Right atrium auricular region (tissue), 2 donors: ENCODE measurements around the gene TNFRSF11A. TPM values are rescaled to one million over a fixed set of nuclear protein-coding genes. Genes with fewer than 3 reads are reported as not detected.
A peak's percentile ranks its signal among the peaks of the same experiment; 100 is the strongest.

Source experiments
- DNase-seq: peaks from one replicate; pipeline ENCODE4 v3.0.0-alpha.2; 2019; ENCODE audit warnings: low spot score
- H3K27ac ChIP-seq, 2 donors: fragments of 200-600 bp; sonication (generic); 1 replicate in 1 of 2; 2 replicates in 1 of 2; pipeline ENCODE4 v1.5.1; 2016 to 2019
- H3K27me3 ChIP-seq, 2 donors: fragments of 200-600 bp; sonication (generic); one replicate each; pipeline versions ENCODE4 v1.5.1 to v1.6.0; 2017 to 2019
- H3K36me3 ChIP-seq: fragments of 200-600 bp; sonication (generic); one replicate; pipeline ENCODE4 v1.5.1; 2016
- H3K4me1 ChIP-seq, 2 donors: fragments of 200-600 bp; sonication (generic); one replicate each; pipeline versions ENCODE4 v1.5.1 to v1.6.0; 2017 to 2019
- H3K4me3 ChIP-seq, 2 donors: fragments of 200-600 bp; sonication (generic); 1 replicate in 1 of 2; 2 replicates in 1 of 2; pipeline ENCODE4 v1.5.1; 2017 to 2019; ENCODE audit warnings: mild to moderate bottlenecking in 1 of 2, moderate library complexity in 1 of 2
- H3K9me3 ChIP-seq, 2 donors: fragments of 200-600 bp; sonication (generic); one replicate each; pipeline ENCODE4 v1.5.1; 2019
- total RNA-seq, 2 donors: library from RNA; depleted of rRNA; stranded (reverse); fragments of >200 nt; gene quantifications; one replicate each; pipeline ENCODE4 v1.1.0, GENCODE V29; 2016
- TF ChIP-seq, protein P1 (sequence below), 2 donors: fragments of 200-600 bp; sonication (generic); IDR thresholded peaks; one replicate each; pipeline ENCODE4 v1.5.1; 2019; ENCODE audit warnings: antibody characterized with exemption in 2 of 2

Gene TNFRSF11A
- total RNA-seq, 2 donors from 2014 or later, result 0.56 to 1.8 TPM

DNA sequence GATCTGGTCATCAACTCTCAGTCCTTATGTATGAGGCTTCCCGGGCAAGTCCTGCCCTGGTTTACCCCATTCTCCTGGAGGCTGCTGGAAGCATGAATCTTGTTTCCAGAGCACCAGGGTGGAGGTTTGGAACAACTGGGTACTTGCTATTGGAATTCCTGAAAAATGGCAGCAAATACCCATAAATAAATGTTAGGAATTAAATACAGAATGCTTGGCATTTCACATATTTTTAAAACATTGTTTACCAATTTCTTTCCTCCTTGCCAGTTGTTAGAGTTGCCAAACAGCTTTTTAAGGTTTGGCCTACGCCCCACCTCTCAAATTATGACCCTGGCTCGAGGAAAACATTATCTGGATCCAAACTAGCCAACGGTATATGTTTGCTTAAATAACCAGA, 107.1 kb downstream of the TNFRSF11A start:
- no peak overlapping the region for H3K27ac ChIP-seq
- TF ChIP-seq, protein P1, sequence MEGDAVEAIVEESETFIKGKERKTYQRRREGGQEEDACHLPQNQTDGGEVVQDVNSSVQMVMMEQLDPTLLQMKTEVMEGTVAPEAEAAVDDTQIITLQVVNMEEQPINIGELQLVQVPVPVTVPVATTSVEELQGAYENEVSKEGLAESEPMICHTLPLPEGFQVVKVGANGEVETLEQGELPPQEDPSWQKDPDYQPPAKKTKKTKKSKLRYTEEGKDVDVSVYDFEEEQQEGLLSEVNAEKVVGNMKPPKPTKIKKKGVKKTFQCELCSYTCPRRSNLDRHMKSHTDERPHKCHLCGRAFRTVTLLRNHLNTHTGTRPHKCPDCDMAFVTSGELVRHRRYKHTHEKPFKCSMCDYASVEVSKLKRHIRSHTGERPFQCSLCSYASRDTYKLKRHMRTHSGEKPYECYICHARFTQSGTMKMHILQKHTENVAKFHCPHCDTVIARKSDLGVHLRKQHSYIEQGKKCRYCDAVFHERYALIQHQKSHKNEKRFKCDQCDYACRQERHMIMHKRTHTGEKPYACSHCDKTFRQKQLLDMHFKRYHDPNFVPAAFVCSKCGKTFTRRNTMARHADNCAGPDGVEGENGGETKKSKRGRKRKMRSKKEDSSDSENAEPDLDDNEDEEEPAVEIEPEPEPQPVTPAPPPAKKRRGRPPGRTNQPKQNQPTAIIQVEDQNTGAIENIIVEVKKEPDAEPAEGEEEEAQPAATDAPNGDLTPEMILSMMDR (IDR thresholded peaks at IDR 0.05), result no peak
- peak; percentile 40 for DNase-seq
- no peak overlapping the region for H3K4me3 ChIP-seq
- peaks cover 0 to 5% of the 10 kb centered on the region in 2 donors for H3K9me3 ChIP-seq
- H3K36me3 ChIP-seq, result no peaks in the 10 kb centered on the region
- H3K27me3 ChIP-seq, result no peaks in the 10 kb centered on the region
- H3K4me1 ChIP-seq, result peaks cover 0 to 16% of the 10 kb centered on the region in 2 donors

DNA sequence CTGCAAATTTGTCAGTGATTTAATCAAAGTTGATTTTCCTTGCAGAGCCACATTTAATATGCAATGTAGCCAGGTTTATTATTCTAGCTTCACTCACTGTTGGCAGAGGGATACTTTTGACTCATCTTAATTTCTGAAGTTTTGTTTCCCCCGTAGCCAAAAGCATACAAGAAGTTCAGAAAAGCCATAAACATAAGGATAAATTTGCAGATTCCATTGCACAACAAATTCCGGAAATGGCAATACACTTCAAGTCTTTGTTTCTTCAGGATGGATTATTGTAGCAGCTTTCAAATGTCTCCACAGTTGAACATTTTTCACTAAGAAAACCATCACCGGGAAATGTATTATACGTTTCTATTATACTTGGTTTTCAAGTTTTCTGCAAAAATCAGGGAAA, 109.7 kb downstream of the TNFRSF11A start:
- TF ChIP-seq, protein P1 (IDR thresholded peaks at IDR 0.05), result no peak
- Histone ChIP-seq H3K27ac (no peak overlapping the region), H3K9me3 (peaks cover 0 to under 1% of the 10 kb centered on the region in 2 donors), H3K4me3 (no peak overlapping the region), H3K36me3 (no peaks in the 10 kb centered on the region), H3K4me1 (peaks cover 0 to 35% of the 10 kb centered on the region in 2 donors), H3K27me3 (no peaks in the 10 kb centered on the region)
- DNase-seq, result no peak

DNA sequence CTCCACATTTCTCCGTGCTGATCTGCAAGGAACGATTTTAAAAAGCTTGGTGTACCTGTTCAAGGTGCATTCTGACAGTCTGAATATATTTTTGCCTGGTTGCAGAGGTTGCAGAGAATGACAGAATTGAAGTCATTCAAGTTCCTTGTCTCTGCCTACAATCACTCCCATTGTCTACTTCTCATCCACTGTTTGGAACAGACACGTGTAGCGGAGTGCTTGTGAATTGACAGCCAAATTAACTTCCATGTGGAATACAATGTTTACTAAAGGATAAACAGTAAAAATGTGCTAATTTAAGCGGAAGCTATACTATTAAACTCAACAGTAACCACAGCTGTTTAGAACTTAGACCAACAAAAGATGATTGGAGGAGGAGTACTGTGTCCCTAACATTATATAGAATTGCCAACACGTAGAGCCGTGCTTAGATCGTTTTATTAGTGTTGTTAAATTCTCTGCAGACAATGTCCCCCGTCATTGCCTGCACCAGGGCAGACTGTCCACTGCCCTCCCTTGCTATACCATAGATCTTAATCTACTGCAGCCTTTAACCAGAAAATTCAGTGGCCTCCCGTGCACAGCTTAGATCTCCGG, 110.4 kb downstream of the TNFRSF11A start:
- DNase-seq, result peak; percentile 42
- TF ChIP-seq, protein P1 (IDR thresholded peaks at IDR 0.05), result no peak
- H3K27ac ChIP-seq, result peak overlapping the region; percentile 76 to 82

DNA sequence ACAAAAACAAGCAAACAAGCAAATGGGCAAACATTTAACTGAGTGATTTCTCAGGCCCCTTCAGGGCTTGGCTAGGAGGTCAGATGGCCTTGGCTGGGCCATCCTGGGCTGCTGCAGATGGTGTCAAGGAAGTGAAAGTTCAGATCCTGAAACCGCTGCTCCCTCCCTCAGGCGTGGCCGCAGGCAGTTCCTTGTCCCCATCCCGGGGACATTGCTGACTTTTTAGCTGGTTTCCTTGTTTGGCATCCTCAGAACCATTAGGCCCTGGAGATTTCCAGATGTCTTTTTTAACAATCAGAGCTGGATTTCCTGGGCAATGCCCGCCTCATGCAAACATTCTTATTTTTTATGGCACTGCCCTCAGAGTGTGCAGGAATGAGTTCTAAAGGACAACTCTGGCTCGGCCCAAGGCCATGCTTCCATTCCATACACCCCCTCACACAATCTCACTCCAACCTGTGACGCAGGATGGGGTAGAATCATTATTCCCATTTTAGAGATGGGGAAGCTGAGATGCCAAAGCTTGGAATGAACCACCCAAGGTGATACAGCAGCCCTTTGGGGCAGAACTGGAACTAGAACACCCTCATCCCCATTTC, 111.6 kb downstream of the TNFRSF11A start:
- DNase-seq, result peak; percentile 68
- Histone ChIP-seq H3K27me3 (no peaks in the 10 kb centered on the region), H3K27ac (peak overlapping the region; percentile 76 to 82), H3K9me3 (no peaks in the 10 kb centered on the region), H3K4me1 (peaks cover 0 to 35% of the 10 kb centered on the region in 2 donors), H3K36me3 (no peaks in the 10 kb centered on the region), H3K4me3 (no peak overlapping the region)
- TF ChIP-seq, protein P1 (IDR thresholded peaks at IDR 0.05), result no peak

More for the DNA sequence above, 110.4 kb downstream of the TNFRSF11A start:
- Histone ChIP-seq H3K4me3 (no peak overlapping the region), H3K27me3 (no peaks in the 10 kb centered on the region), H3K9me3 (no peaks in the 10 kb centered on the region), H3K4me1 (peaks cover 0 to 35% of the 10 kb centered on the region in 2 donors), H3K36me3 (no peaks in the 10 kb centered on the region)

DNA sequence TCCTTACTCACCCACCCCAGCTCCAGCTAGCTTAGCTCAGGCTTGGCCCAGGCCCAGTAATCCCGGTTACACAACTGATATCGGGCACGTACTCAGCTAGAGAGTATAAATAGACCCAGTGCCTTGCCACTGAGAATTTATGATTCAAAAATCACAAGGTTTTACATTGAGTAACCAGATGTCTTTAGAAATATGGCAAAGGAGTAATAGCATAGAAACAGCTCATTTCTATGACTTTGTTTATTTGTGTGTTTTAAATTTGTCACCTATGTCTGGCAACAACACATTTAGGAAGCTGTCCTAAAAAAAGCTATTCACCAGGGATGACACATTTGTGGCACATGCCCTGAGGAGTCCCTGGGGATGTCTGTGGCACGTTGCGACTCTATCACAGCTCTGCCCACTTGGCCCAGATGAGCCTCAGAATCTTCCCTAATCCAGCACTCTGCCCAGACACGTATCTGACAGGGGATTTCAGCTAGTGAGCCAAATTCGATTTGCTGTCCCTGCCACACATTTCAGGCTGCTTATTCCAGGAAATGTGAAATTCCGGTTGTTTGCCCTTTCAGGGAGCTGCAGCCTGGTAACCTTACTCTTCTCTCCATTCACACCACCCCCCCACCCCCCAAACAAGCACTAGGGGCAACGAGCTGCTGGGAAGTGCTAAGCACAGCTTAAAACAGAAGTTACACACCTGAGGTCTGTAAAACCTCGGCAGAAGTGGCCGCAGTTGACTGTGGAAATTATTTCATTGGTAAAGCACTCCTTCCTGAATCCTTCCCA, 112.3 kb downstream of the TNFRSF11A start:
- H3K27me3 ChIP-seq, result no peaks in the 10 kb centered on the region
- peaks cover 0 to 35% of the 10 kb centered on the region in 2 donors for H3K4me1 ChIP-seq
- H3K9me3 ChIP-seq, result no peaks in the 10 kb centered on the region
- H3K27ac ChIP-seq, result peak overlapping the region; percentile 76 to 82
- H3K36me3 ChIP-seq, result no peaks in the 10 kb centered on the region
- TF ChIP-seq, protein P1 (IDR thresholded peaks at IDR 0.05), result no peak
- DNase-seq, result peak; percentile 94
- no peak overlapping the region for H3K4me3 ChIP-seq
